Effector CD8-positive, alpha-beta T cell (primary cell): Measurements from ENCODE around the gene MRPL57.
"Not testable (repeated sequence)": the region's sequence is repeated elsewhere in the genome, so short reads cannot be mapped to it uniquely, and the experiment has no call there.

Source experiments
- DNase-seq: peaks from one replicate; lab custom pipeline; 2025; lab: John Stamatoyannopoulos, UW

Gene MRPL57

DNA sequence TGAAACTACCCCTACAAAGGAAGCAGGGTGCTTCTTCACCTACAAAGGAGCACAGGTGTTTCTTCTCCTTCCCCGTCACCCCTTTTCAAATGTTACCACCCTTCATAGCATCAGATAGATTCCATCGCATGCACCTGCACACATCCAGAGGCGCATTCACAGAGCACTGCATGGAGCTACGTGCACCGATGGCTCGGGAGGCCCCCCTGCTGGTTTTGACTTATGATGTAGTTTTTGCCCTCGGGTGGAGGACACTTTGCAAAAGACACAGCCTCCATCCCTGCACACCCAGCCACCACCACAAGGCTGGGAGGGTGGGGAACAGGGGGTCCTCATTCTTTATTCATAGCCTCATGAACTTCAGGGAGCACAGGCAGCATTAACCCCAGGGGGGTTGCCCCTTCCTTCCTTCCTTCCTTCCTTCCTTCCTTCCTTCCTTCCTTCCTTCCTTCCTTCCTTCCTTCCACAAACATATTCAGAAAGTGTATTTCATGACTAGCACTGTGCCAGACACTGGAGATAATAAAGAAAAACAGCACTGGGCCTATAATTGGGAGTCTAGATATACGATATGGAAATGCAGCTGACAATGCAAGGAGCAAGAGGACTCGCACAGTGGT is 21.3 kb downstream of the MRPL57 start:
- DNase-seq: not testable (repeated sequence)

DNA sequence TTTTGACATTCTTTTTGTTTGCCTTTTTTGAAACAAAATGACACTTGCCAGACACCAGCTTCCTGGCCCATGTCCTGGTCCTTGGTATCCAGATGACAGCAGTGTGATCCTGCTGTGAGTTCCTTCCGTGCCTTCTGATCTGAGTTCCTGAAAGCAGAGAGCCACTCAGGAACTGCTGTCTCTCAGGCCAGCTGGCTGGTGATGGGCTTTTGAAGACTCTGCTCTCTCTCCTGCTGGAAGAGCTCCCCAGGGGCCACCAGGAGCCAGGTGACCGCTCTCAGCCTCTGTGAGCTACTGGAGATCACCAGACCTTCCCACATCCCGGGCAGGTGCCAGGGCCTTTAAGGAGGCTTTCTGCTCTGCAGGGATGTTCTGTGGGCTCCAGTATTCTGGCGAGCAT is 21.9 kb downstream of the MRPL57 start:
- DNase-seq: not testable (repeated sequence)

GRCh38 chr13:21201456-21202190 is 25.2 kb downstream of the MRPL57 start:
- DNase-seq: not testable (repeated sequence)

DNA sequence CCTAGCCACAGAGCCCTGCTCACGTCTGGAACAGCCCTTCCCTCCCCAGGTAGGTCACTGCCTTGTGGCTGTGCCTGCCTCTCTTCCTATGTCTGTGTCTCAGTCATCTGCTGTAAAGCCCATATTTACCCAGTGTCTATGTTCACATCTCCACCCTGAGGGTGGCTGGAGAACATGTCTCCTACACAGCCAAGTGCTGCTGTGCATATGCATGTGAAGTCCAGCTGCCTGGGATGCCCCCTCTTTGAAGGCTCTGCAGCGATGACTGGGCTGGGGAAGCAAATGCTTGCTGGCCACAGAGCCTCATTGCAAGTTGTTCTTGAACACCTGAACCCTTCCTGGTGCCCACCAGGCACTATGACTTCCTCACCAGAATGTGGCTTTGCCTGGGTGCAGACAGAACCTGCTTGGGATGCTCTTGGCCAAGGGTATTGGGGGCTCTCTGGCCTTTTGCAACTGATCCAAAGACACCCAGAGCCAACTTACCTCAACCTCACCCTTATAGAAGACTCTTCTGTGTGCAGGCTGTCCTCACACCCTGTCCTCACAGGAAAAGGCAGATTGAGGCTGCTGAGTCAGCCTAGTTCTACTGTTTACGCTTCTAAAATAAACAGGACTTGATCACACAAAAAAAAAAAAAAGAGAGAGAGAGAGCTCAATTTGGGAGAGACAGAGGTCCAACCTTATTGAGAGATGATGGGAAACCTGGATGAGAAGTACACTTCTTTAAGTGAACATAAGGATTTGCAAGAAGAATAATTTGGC is 26.5 kb downstream of the MRPL57 start:
- no peak for DNase-seq

DNA sequence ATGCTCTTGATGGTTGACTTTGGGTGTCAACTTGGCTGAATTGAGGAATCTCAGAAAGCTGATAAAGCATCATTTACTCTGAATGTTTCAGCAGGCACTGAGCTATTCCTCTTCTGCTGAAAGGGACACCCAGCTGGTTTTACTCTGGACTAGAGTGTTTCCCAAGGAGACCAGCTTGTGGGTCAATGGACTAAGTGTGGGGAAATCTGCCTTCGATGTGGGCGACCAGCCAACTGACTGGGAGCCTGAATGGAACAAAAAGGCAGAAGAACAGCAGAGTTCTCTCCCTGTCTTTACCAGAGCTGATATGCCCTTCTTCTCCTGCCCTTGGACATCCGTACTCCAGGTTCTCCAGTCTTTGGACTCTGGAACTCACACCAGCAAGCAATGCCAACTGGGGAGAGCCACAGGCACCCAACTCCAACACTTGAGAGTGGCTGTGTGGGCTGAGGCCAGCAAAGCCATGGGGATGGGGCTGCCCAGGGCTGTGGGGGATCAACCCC is 32.2 kb downstream of the MRPL57 start:
- DNase-seq: no peak

GRCh38 chr13:21212138-21212775 is 35.8 kb downstream of the MRPL57 start:
- no peak for DNase-seq

DNA sequence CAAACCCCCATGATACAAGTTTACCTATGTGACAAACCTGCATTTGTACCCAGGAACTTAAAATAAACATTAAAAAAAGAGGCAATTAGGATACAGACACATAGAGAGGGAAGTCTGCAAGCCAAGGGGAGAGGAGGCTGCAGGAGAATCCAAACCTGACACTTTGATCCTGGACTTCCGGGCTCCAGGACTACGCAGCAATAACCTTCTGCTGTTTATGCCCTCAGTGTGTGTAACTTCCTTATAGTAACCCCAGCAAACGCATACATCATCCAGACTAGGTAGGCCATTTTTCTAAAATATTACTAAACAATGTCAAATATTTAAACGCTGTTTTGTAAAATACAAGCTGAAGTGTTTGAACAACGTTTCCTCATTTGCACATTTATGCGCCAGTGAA is 39.0 kb downstream of the MRPL57 start:
- not testable (repeated sequence) for DNase-seq

DNA sequence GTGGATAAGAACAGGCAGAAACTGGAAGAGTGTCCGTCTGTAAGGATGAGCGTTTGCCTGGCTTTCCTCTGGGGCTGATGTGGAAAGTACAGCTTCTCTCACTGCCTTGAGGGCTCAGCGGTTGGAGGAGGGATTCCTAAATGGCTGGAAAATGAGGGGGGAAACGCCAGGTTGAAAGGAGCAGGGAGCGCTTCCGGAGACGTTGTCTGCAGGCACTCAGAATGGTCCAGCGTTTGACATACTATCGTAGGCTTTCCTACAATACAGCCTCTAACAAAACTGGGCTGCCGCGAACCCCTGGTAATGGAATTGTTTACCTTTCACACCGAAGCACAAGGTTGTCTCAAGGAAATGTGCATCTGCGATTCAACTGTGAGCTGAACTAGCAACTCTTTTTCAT is 39.9 kb downstream of the MRPL57 start:
- no peak for DNase-seq

- no peak for DNase-seq
Measured at GRCh38 chr13:21218351-21219035, 42.0 kb downstream of the MRPL57 start.

- no peak for DNase-seq
Measured at GRCh38 chr13:21219036-21219381, 42.6 kb downstream of the MRPL57 start.

- DNase-seq: not testable (repeated sequence)
Measured at GRCh38 chr13:21219716-21220115, 43.3 kb downstream of the MRPL57 start.

DNA sequence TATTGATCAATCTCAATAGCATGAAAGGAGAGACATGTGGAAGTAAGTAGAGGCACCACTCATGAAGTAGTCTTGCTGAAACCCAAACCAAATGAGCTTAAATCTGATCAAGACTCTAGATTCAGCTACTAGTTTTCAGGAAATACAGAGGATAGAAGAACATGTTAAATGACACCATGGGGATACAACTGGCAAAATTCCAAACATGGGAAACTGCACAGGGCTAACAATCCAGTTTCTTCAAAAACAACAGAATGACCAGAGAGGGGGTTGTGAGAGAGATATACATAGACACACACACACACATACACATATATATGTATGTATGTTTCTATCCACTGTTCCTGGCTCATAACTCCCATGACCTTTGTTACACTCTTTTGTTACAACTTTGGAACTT is 44.8 kb downstream of the MRPL57 start:
- no peak for DNase-seq

GRCh38 chr13:21225082-21225481 is 48.6 kb downstream of the MRPL57 start:
- no peak for DNase-seq

GRCh38 chr13:21225841-21226581 is 49.6 kb downstream of the MRPL57 start:
- no peak for DNase-seq

- DNase-seq: no peak
Measured at GRCh38 chr13:21227917-21228316, 51.5 kb downstream of the MRPL57 start.
